Ovary (tissue), 1 donor: ENCODE data around the gene GPR33.

Experiments used
- EP300 ChIP-seq: sonication (generic); formaldehyde crosslinking; IDR thresholded peaks from one replicate; pipeline ENCODE4 v1.6.1; 2017; ENCODE audit warnings: antibody characterized with exemption
- POLR2A ChIP-seq: fragments of 450-650 bp; IDR thresholded peaks from one replicate; pipeline ENCODE4 v1.6.1; 2017; ENCODE audit warnings: antibody characterized with exemption, mild to moderate bottlenecking, moderate library complexity

DNA sequence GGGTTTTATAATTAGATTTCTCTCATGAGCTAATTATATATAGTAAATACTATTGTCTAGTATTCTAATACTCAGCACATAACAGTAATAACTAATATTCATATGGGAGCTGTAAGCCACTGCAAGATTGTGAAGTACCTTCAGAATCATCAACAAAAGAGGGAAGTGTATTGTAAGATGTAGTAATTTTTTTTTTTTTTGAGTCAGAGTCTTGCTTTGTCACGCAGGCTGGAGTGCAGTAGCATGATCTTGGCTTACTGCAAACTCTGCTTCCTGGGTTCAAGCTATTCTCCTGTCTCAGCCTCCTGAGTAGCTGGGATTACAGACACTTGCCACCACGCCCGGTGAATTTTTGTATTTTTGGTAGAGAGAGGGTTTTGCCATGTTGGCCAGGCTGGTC, 3.1 kb downstream of the GPR33 start:
- TF ChIP-seq EP300 (no peak), POLR2A (no peak)
